Breast epithelium (tissue), 3 donors: ENCODE results near the gene DDR1.

Experiments
- POLR2A ChIP-seq: fragments of 450-650 bp; IDR thresholded peaks from one replicate; pipeline ENCODE4 v1.6.1; 2016; ENCODE audit warnings: antibody characterized with exemption, mild to moderate bottlenecking, moderate library complexity
- POLR2AphosphoS5 ChIP-seq, 3 donors: sonication (generic); formaldehyde crosslinking; IDR thresholded peaks; one replicate each; pipeline ENCODE4 v1.6.1; 2017; ENCODE audit warnings: antibody characterized with exemption in 3 of 3
- TF ChIP-seq, protein P1 (sequence below), 3 donors: fragments of 450-650 bp; IDR thresholded peaks; one replicate each; pipeline ENCODE4 v1.5.1; 2016 to 2017; ENCODE audit warnings: antibody characterized with exemption in 3 of 3, mild to moderate bottlenecking in 3 of 3, moderate library complexity in 3 of 3

- TF ChIP-seq, protein P1, sequence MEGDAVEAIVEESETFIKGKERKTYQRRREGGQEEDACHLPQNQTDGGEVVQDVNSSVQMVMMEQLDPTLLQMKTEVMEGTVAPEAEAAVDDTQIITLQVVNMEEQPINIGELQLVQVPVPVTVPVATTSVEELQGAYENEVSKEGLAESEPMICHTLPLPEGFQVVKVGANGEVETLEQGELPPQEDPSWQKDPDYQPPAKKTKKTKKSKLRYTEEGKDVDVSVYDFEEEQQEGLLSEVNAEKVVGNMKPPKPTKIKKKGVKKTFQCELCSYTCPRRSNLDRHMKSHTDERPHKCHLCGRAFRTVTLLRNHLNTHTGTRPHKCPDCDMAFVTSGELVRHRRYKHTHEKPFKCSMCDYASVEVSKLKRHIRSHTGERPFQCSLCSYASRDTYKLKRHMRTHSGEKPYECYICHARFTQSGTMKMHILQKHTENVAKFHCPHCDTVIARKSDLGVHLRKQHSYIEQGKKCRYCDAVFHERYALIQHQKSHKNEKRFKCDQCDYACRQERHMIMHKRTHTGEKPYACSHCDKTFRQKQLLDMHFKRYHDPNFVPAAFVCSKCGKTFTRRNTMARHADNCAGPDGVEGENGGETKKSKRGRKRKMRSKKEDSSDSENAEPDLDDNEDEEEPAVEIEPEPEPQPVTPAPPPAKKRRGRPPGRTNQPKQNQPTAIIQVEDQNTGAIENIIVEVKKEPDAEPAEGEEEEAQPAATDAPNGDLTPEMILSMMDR (IDR thresholded peaks at IDR 0.05) = no peak
- no peak for TF ChIP-seq POLR2A
- no peak for TF ChIP-seq POLR2AphosphoS5 (IDR thresholded peaks at IDR 0.05)
Observed at GRCh38 chr6:30947231-30947630, 62.9 kb downstream of the DDR1 start.
